ENCODE results near the gene MTG2.

The MTG2 gene

GRCh38 chr20:62212299-62212698, 29.5 kb downstream of the MTG2 start:
- in situ Hi-C loops (cut with MboI; ENCODE audit: low pct_unique_long_range_greater_than_20kb, low sequenced_read_pairs, unreplicated experiment): no loop called here
- no peak for DNase-seq (ENCODE audit: low spot score)

GRCh38 chr20:62214067-62214466, 31.2 kb downstream of the MTG2 start:
- in situ Hi-C loops (cut with MboI; ENCODE audit: low pct_unique_long_range_greater_than_20kb, low sequenced_read_pairs, unreplicated experiment): no loop called here
- TF ChIP-seq, protein P1, sequence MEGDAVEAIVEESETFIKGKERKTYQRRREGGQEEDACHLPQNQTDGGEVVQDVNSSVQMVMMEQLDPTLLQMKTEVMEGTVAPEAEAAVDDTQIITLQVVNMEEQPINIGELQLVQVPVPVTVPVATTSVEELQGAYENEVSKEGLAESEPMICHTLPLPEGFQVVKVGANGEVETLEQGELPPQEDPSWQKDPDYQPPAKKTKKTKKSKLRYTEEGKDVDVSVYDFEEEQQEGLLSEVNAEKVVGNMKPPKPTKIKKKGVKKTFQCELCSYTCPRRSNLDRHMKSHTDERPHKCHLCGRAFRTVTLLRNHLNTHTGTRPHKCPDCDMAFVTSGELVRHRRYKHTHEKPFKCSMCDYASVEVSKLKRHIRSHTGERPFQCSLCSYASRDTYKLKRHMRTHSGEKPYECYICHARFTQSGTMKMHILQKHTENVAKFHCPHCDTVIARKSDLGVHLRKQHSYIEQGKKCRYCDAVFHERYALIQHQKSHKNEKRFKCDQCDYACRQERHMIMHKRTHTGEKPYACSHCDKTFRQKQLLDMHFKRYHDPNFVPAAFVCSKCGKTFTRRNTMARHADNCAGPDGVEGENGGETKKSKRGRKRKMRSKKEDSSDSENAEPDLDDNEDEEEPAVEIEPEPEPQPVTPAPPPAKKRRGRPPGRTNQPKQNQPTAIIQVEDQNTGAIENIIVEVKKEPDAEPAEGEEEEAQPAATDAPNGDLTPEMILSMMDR (IDR thresholded peaks at IDR 0.05; ENCODE audit: extremely low read depth, insufficient read depth, missing control alignments): no peak
- DNase-seq (ENCODE audit: low spot score): no peak

More at GRCh38 chr20:62212299-62212698, 29.5 kb downstream of the MTG2 start:
- TF ChIP-seq, protein P1 (IDR thresholded peaks at IDR 0.05; ENCODE audit: extremely low read depth, insufficient read depth, missing control alignments): no peak

DNA sequence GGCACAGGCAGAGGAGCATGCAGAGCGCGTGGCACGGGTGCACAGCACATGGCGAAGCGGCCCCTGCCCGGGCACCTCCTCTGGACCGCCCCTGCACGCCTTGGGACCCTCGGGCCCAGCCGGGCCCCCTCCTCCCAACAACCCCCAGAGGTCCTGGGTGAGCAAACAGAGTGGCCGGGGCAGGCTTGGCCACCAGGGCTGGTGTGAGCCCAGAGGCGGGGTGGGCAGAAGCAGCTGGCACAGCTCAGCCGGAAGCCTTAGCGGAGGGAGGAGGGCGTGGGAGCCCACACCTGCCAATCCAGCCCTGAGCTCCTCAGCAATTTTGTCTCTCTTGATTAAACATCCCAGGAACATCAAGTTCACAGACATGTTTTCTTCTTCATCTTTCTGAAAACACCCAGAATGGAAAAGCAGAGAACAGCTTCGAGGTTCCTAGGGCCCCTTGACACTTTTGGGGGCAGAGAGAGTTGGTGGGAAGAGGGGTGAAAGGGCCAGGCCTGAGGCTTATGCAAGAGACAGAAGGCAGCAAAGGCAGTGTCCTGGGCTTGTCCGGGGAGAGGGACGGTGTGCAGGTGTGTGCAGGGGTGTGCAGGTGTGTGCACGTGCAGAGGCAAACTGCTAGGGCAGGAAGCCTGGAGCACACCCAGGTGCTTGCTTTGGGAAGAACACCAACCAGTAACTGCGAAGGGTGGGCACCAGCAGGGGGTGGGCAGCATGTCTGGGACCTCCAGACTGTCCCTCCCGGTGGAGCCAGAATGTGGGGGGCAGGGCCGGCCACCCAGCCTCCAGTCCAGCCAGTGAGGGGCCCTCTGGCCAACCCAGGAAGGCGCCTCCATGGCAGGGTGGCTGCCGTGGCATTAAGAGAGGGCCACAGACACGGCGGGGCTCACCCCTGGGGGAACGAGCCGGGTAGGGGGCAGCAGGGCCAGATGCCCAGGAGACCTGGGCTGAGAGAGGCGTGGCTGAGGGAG, 32.5 kb downstream of the MTG2 start:
- TF ChIP-seq, protein P1 (IDR thresholded peaks at IDR 0.05; ENCODE audit: extremely low read depth, insufficient read depth, missing control alignments): no peak
- in situ Hi-C loops (cut with MboI; ENCODE audit: low pct_unique_long_range_greater_than_20kb, low sequenced_read_pairs, unreplicated experiment): no loop called here
- no peak for DNase-seq (ENCODE audit: low spot score)

GRCh38 chr20:62215991-62216635, 33.3 kb downstream of the MTG2 start:
- TF ChIP-seq, protein P1 (IDR thresholded peaks at IDR 0.05; ENCODE audit: extremely low read depth, insufficient read depth, missing control alignments): no peak
- in situ Hi-C loops (cut with MboI; ENCODE audit: low pct_unique_long_range_greater_than_20kb, low sequenced_read_pairs, unreplicated experiment): no loop called here
- DNase-seq (ENCODE audit: low spot score): no peak

DNA sequence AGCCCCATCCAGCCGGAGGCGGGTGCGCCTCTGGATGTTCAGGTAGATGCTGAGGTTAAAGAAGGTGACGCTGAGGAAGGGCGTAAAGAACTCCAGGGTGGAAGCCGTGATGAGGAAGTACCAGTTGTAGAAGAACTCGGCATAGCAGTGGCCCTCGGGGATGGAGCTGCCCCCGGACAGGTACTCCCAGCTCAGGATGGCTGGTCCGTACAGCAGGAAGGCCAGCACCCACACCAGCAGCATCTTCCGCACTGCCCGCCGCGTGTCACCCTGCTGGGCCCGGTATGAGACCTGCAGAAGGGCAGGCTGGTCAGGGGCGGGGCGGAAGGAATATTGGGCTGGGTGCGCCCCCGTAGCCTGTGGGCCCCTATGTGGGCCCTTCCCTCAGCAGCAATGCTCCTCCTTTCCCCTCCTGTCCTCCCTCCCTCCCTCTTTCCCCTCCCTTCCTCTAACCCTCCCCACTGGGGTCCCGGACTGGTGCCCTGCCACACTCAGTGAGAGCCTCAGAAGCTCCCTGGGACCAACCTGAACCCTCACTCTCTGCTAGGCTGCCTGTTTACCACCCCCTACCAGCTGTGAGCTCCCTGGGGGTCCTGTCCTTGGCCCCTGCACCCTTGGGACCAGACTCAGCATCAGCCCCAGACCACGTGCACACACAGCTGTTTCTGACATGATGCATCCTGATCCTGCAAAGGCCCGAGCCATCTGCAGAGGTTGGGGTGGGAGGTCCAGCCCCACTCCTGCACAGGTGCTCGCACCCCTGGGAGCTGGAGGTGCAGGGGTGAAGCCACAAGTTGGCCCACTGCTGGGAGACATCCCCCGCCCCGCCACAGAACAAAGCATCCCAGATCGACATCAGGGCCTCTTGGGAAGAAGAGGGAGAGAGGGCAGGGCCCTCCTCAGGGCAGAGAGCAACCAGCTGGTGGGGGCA, 34.1 kb downstream of the MTG2 start:
- no peak for DNase-seq (ENCODE audit: low spot score)
- in situ Hi-C loops (cut with MboI; ENCODE audit: low pct_unique_long_range_greater_than_20kb, low sequenced_read_pairs, unreplicated experiment): no loop called here
- TF ChIP-seq, protein P1 (IDR thresholded peaks at IDR 0.05; ENCODE audit: extremely low read depth, insufficient read depth, missing control alignments): no peak

Data from GM13977 (cell line).